Endothelial cell of hepatic sinusoid (primary cell): Measurements from ENCODE around the gene SHANK2.

Experiments
- in situ Hi-C: cut with HindIII; loops from 2 replicates; pipeline ENCODE4 v1.10.0; 2017; ENCODE audit warnings: low sequenced_read_pairs

Gene SHANK2

GRCh38 chr11:71269603-71270511, 17.5 kb upstream of the SHANK2 start:
- in situ Hi-C loops, result no loop called here

- in situ Hi-C loops, result no loop called here
Measured at GRCh38 chr11:71268706-71269321, 16.4 kb upstream of the SHANK2 start.

GRCh38 chr11:71267807-71268421, 15.5 kb upstream of the SHANK2 start:
- in situ Hi-C loops, result no loop called here

- in situ Hi-C loops, result no loop called here
Measured at GRCh38 chr11:71266114-71266833, 13.9 kb upstream of the SHANK2 start.

- in situ Hi-C loops, result no loop called here
Measured at GRCh38 chr11:71265559-71266092, 13.2 kb upstream of the SHANK2 start.

GRCh38 chr11:71263386-71263785, 11.0 kb upstream of the SHANK2 start:
- in situ Hi-C loops, result loop anchor here (5.0 kb wide), 1 partner anchor 74 kb away; no protein-coding TSS in a partner anchor

GRCh38 chr11:71255800-71256479, 3.6 kb upstream of the SHANK2 start:
- in situ Hi-C loops, result no loop called here

GRCh38 chr11:71255323-71255722, 2.9 kb upstream of the SHANK2 start:
- in situ Hi-C loops, result no loop called here

- in situ Hi-C loops, result no loop called here
Measured at GRCh38 chr11:71253794-71254193, 1.4 kb upstream of the SHANK2 start.

GRCh38 chr11:71252770-71253730, 673 bp upstream of the SHANK2 start:
- in situ Hi-C loops, result no loop called here

- in situ Hi-C loops, result no loop called here
Measured at GRCh38 chr11:71251761-71252268, 562 bp downstream of the SHANK2 start.

GRCh38 chr11:71251151-71251721, 1.1 kb downstream of the SHANK2 start:
- in situ Hi-C loops, result no loop called here

- in situ Hi-C loops, result no loop called here
Measured at GRCh38 chr11:71250523-71251150, 1.7 kb downstream of the SHANK2 start.

GRCh38 chr11:71249301-71249700, 3.1 kb downstream of the SHANK2 start:
- in situ Hi-C loops, result loop anchor here (5.0 kb wide), 1 partner anchor 37 kb away; no protein-coding TSS in a partner anchor

GRCh38 chr11:71248656-71249055, 3.7 kb downstream of the SHANK2 start:
- in situ Hi-C loops, result loop anchor here (5.0 kb wide), 1 partner anchor 36 kb away; no protein-coding TSS in a partner anchor

- in situ Hi-C loops, result loop anchor here (5.0 kb wide), 1 partner anchor 36 kb away; no protein-coding TSS in a partner anchor
Measured at GRCh38 chr11:71248251-71248570, 4.2 kb downstream of the SHANK2 start.

GRCh38 chr11:71247551-71248250, 4.7 kb downstream of the SHANK2 start:
- in situ Hi-C loops, result loop anchor here (5.0 kb wide), 1 partner anchor 35 kb away; no protein-coding TSS in a partner anchor
